Mesenchymal stem cell (in vitro differentiated cells and primary cell): ENCODE measurements around the gene LUZP1.

Experiments used
- DNase-seq: peaks from one replicate; pipeline ENCODE4 v3.0.0-alpha.2; 2013
- H2AFZ ChIP-seq: one replicate; pipeline ENCODE4 v1.6.1; 2013; ENCODE audit warnings: low read depth, mild to moderate bottlenecking, control low read depth, inconsistent platforms, low read length, moderate library complexity
- H2AK5ac ChIP-seq: 2 replicates; pipeline ENCODE4 v1.6.1; 2013; ENCODE audit warnings: low read length, moderate library complexity, mild to moderate bottlenecking, inconsistent platforms; ENCODE audit not compliant: severe bottlenecking
- H2BK120ac ChIP-seq: one replicate; pipeline ENCODE4 v1.6.1; 2013; ENCODE audit warnings: low read depth, mild to moderate bottlenecking, inconsistent platforms, low read length, moderate library complexity
- H2BK12ac ChIP-seq, 2 experiments: one replicate each; pipeline ENCODE4 v1.6.1; 2013; ENCODE audit warnings: inconsistent platforms in 2 of 2, low read length in 2 of 2, mild to moderate bottlenecking in 2 of 2, moderate library complexity in 2 of 2, control low read depth in 1 of 2
- H2BK15ac ChIP-seq: one replicate; pipeline ENCODE4 v1.6.1; 2013; ENCODE audit warnings: mild to moderate bottlenecking, low read depth, inconsistent platforms; ENCODE audit not compliant: poor library complexity, severe bottlenecking
- H2BK5ac ChIP-seq: 2 replicates; pipeline ENCODE4 v1.6.1; 2013; ENCODE audit warnings: low read depth, mild to moderate bottlenecking, low read length, control low read depth, inconsistent platforms; ENCODE audit not compliant: poor library complexity, severe bottlenecking
- H3K14ac ChIP-seq, 2 experiments: one replicate each; pipeline ENCODE4 v1.6.1; 2013; ENCODE audit warnings: inconsistent platforms in 2 of 2, low read length in 2 of 2, control low read depth in 1 of 2, mild to moderate bottlenecking in 1 of 2, moderate library complexity in 1 of 2
- H3K18ac ChIP-seq, 2 experiments: one replicate each; pipeline ENCODE4 v1.6.1; 2013; ENCODE audit warnings: inconsistent platforms in 2 of 2, low read length in 2 of 2, control low read depth in 1 of 2, low read depth in 1 of 2, mild to moderate bottlenecking in 1 of 2
- H3K23ac ChIP-seq, 2 experiments: one replicate each; pipeline ENCODE4 v1.6.1; 2013; ENCODE audit warnings: inconsistent platforms in 2 of 2, low read length in 2 of 2, mild to moderate bottlenecking in 2 of 2, moderate library complexity in 2 of 2, control low read depth in 1 of 2
- H3K27ac ChIP-seq: 2 replicates; pipeline ENCODE4 v1.5.1; 2013; ENCODE audit warnings: mild to moderate bottlenecking, moderate library complexity, low read length, control low read depth, inconsistent platforms; ENCODE audit not compliant: poor library complexity, severe bottlenecking
- H3K27me3 ChIP-seq, 2 experiments: 2 replicates each; pipeline versions ENCODE4 v1.6.1 to v1.7.0; 2013; ENCODE audit warnings: low read length in 2 of 2, mild to moderate bottlenecking in 2 of 2, moderate library complexity in 2 of 2, control low read depth in 1 of 2, inconsistent platforms in 1 of 2; ENCODE audit not compliant: control insufficient read depth in 1 of 2, insufficient read depth in 1 of 2
- H3K36me3 ChIP-seq, 2 experiments: 2 replicates each; pipeline versions ENCODE4 v1.6.1 to v1.7.0; 2013; ENCODE audit warnings: low read length in 2 of 2, control low read depth in 1 of 2, inconsistent platforms in 1 of 2, low read depth in 1 of 2, mild to moderate bottlenecking in 1 of 2; ENCODE audit not compliant: insufficient read depth in 2 of 2, control insufficient read depth in 1 of 2
- H3K4ac ChIP-seq, 2 experiments: one replicate each; pipeline ENCODE4 v1.6.1; 2013; ENCODE audit warnings: inconsistent platforms in 2 of 2, low read length in 2 of 2, mild to moderate bottlenecking in 2 of 2, moderate library complexity in 2 of 2, control low read depth in 1 of 2, low read depth in 1 of 2
- H3K4me1 ChIP-seq: 2 replicates; pipeline ENCODE4 v1.6.1; 2013; ENCODE audit warnings: low read depth, low read length, control low read depth; ENCODE audit not compliant: control insufficient read depth, insufficient read depth
- H3K4me2 ChIP-seq: 2 replicates; pipeline ENCODE4 v1.6.1; 2013; ENCODE audit warnings: low read length, mild to moderate bottlenecking, inconsistent platforms; ENCODE audit not compliant: poor library complexity, severe bottlenecking
- H3K4me3 ChIP-seq, 2 experiments: 2 replicates each; pipeline versions ENCODE4 v1.5.1 to v1.7.0; 2013; ENCODE audit warnings: low read length in 2 of 2, mild to moderate bottlenecking in 2 of 2, control low read depth in 1 of 2, low read depth in 1 of 2; ENCODE audit not compliant: insufficient read depth in 1 of 2
- H3K79me1 ChIP-seq: replicated peaks from 2 replicates; pipeline ENCODE4 v1.6.1; 2013; ENCODE audit warnings: mild to moderate bottlenecking, control low read depth, low read length, inconsistent platforms; ENCODE audit not compliant: poor library complexity, severe bottlenecking
- H3K9ac ChIP-seq: 2 replicates; pipeline ENCODE4 v1.7.0; 2013; ENCODE audit warnings: mild to moderate bottlenecking, low read length, moderate library complexity
- H3K9me3 ChIP-seq: 2 replicates; pipeline ENCODE4 v1.7.0; 2013; ENCODE audit warnings: mild to moderate bottlenecking, low read length; ENCODE audit not compliant: control insufficient read depth
- H4K8ac ChIP-seq: one replicate; pipeline ENCODE4 v1.6.1; 2013; ENCODE audit warnings: inconsistent platforms, mild to moderate bottlenecking, low read length, moderate library complexity
- H4K91ac ChIP-seq: one replicate; pipeline ENCODE4 v1.6.1; 2013; ENCODE audit warnings: mild to moderate bottlenecking, low read length, inconsistent platforms
- WGBS: methylation state at CpG from one replicate; pipeline ENCODE4 v1.1.7; 2013; ENCODE audit warnings: mixed read lengths; 5-methylcytosine and 5-hydroxymethylcytosine counted together

The LUZP1 gene

GRCh38 chr1:23149114-23149513, 19.5 kb downstream of the LUZP1 start:
- WGBS, result 88% methylated on average over 1 of the region's 1 CpG
- no peaks in the 10 kb centered on the region for H3K9me3 ChIP-seq
- H3K18ac ChIP-seq, result no peak overlapping the region
- no peak overlapping the region for H4K8ac ChIP-seq
- no peak overlapping the region for H2BK12ac ChIP-seq
- H2BK5ac ChIP-seq, result no peak overlapping the region
- H2AK5ac ChIP-seq, result no peak overlapping the region
- no peak overlapping the region for H3K9ac ChIP-seq
- no peak overlapping the region for H3K4me2 ChIP-seq
- no peak overlapping the region for H3K4ac ChIP-seq
- H3K23ac ChIP-seq, result no peak overlapping the region
- no peak for DNase-seq
- H2AFZ ChIP-seq, result no peak overlapping the region
- no peak overlapping the region for H4K91ac ChIP-seq
- no peak overlapping the region for H3K14ac ChIP-seq
- H3K4me3 ChIP-seq, result no peak overlapping the region
- H3K79me1 ChIP-seq, result peaks cover 1% of the 10 kb centered on the region
- H3K27me3 ChIP-seq, result no peaks in the 10 kb centered on the region
- peaks cover under 1 to 3% of the 10 kb centered on the region in 2 experiments for H3K36me3 ChIP-seq
- no peak overlapping the region for H2BK120ac ChIP-seq
- no peak overlapping the region for H2BK15ac ChIP-seq
- no peak overlapping the region for H3K27ac ChIP-seq
- peaks cover 5% of the 10 kb centered on the region for H3K4me1 ChIP-seq

GRCh38 chr1:23148084-23148483, 20.6 kb downstream of the LUZP1 start:
- Histone ChIP-seq H3K14ac (no peak overlapping the region), H3K4me2 (no peak overlapping the region), H3K9me3 (no peaks in the 10 kb centered on the region), H2BK120ac (no peak overlapping the region), H2BK5ac (no peak overlapping the region), H3K79me1 (no peaks in the 10 kb centered on the region), H3K36me3 (peaks cover 3 to 6% of the 10 kb centered on the region in 2 experiments), H3K4me3 (no peak overlapping the region), H3K4me1 (peaks cover 4% of the 10 kb centered on the region), H4K91ac (no peak overlapping the region), H3K27ac (no peak overlapping the region), H2AFZ (no peak overlapping the region), H3K18ac (no peak overlapping the region), H3K23ac (no peak overlapping the region), H4K8ac (no peak overlapping the region), H3K27me3 (no peaks in the 10 kb centered on the region), H3K9ac (no peak overlapping the region), H3K4ac (no peak overlapping the region), H2AK5ac (no peak overlapping the region), H2BK12ac (no peak overlapping the region), H2BK15ac (no peak overlapping the region)
- 97% methylated on average over 4 of the region's 4 CpGs for WGBS
- DNase-seq, result no peak

DNA sequence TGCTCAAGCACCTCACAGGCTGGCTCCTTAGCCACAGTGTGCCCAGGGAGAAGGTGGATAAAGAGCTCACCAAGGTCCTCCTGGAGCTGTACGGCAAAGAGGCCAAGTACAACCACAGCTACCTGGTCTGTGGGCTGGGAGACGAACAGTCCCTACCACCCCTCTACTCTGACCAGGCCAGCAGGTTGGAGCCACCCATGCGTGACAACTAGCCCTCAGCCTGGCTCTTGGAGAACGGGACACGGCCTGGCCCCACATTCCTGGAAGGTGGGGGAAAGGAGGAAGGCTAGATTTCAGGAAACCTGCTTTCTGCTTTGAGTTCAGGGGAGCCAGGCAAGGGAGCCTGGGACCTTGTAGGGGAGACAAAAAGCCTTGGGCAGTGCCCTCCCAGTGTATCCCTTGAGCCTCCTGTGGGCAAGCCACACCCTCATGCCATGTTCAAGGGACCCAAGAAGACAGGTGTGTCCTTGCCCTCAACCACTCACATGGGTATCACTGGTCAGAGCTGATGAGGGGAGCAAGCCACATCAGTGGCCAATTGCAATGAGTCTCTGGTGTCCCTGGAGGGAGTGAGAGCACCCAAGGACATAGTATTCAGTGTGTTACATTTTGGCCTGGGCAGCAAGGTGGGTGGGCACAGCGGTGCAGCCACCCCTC, 27.6 kb downstream of the LUZP1 start:
- Histone ChIP-seq H3K9ac (no peak overlapping the region), H3K27ac (no peak overlapping the region), H3K36me3 (peaks cover 6 to 12% of the 10 kb centered on the region in 2 experiments), H3K4me2 (no peak overlapping the region), H3K4ac (no peak overlapping the region), H2AK5ac (no peak overlapping the region), H4K8ac (no peak overlapping the region), H3K23ac (no peak overlapping the region), H3K79me1 (peaks cover 6% of the 10 kb centered on the region), H3K4me1 (peaks cover 9% of the 10 kb centered on the region), H2BK15ac (no peak overlapping the region), H3K27me3 (no peaks in the 10 kb centered on the region), H3K18ac (no peak overlapping the region), H3K9me3 (no peaks in the 10 kb centered on the region), H2AFZ (no peak overlapping the region), H4K91ac (no peak overlapping the region), H2BK5ac (no peak overlapping the region), H2BK120ac (no peak overlapping the region), H3K14ac (no peak overlapping the region), H2BK12ac (no peak overlapping the region), H3K4me3 (no peak overlapping the region)
- WGBS, result 100% methylated on average over 5 of the region's 6 CpGs
- no peak for DNase-seq

DNA sequence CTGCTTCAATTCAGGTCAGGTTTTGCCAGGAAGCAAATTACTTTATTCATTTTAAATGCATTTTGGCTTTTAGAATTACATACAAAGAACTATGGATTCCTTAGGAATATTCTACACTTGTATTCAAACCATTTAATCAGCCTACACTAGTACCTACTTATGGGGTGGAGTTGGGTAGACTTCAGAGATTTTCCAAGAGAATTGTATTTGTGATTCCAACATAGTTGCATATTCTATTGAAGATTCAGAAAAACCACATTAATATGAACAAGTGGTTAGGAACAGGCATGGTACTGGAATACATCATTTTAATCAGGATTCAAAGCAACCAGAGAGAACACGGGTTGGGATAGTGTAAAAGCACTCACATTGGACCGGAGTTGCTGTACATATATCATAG, 33.4 kb downstream of the LUZP1 start:
- peaks cover 10% of the 10 kb centered on the region for H3K79me1 ChIP-seq
- H3K18ac ChIP-seq, result no peak overlapping the region
- no peaks in the 10 kb centered on the region for H3K27me3 ChIP-seq
- H3K4ac ChIP-seq, result no peak overlapping the region
- no peak overlapping the region for H2BK120ac ChIP-seq
- no peak overlapping the region for H4K8ac ChIP-seq
- H3K9me3 ChIP-seq, result no peaks in the 10 kb centered on the region
- no peak overlapping the region for H2BK12ac ChIP-seq
- H4K91ac ChIP-seq, result no peak overlapping the region
- peaks cover 1% of the 10 kb centered on the region for H3K4me1 ChIP-seq
- no peak overlapping the region for H2AFZ ChIP-seq
- peaks cover 0 to 11% of the 10 kb centered on the region in 2 experiments for H3K36me3 ChIP-seq
- no peak overlapping the region for H3K14ac ChIP-seq
- H3K4me2 ChIP-seq, result no peak overlapping the region
- no peak overlapping the region for H3K4me3 ChIP-seq
- no peak overlapping the region for H2AK5ac ChIP-seq
- H2BK5ac ChIP-seq, result no peak overlapping the region
- WGBS, result 100% methylated on average over 2 of the region's 2 CpGs
- no peak overlapping the region for H3K9ac ChIP-seq
- H2BK15ac ChIP-seq, result no peak overlapping the region
- H3K27ac ChIP-seq, result no peak overlapping the region
- no peak for DNase-seq
- H3K23ac ChIP-seq, result no peak overlapping the region
